Astrocyte of the hippocampus (primary cell): Measurements from ENCODE around the gene TMEM119.
"Not testable (repeated sequence)": the region's sequence is repeated elsewhere in the genome, so short reads cannot be mapped to it uniquely, and the experiment has no call there.

Experiments used
- DNase-seq: peaks from one replicate; pipeline ENCODE4 v3.0.0; 2011; ENCODE audit warnings: low read depth, low spot score

Gene TMEM119

GRCh38 chr12:108585864-108586263 is 12.0 kb downstream of the TMEM119 start:
- no peak for DNase-seq

- no peak for DNase-seq
These were observed 13.3 kb downstream of the TMEM119 start for GRCh38 chr12:108584456-108585065.

GRCh38 chr12:108583991-108584390 is 13.9 kb downstream of the TMEM119 start:
- DNase-seq = no peak

GRCh38 chr12:108582978-108583770 is 14.7 kb downstream of the TMEM119 start:
- DNase-seq = peak; percentile 45

GRCh38 chr12:108582509-108582908 is 15.4 kb downstream of the TMEM119 start:
- no peak for DNase-seq

GRCh38 chr12:108581311-108582227 is 16.3 kb downstream of the TMEM119 start:
- no peak for DNase-seq

GRCh38 chr12:108580531-108580930 is 17.4 kb downstream of the TMEM119 start:
- DNase-seq = no peak

- no peak for DNase-seq
These were observed 19.1 kb downstream of the TMEM119 start for GRCh38 chr12:108578813-108579212.

GRCh38 chr12:108578264-108578663 is 19.6 kb downstream of the TMEM119 start:
- DNase-seq = no peak

- DNase-seq = no peak
These were observed 20.4 kb downstream of the TMEM119 start for GRCh38 chr12:108577458-108577857.

GRCh38 chr12:108576660-108577234 is 21.1 kb downstream of the TMEM119 start:
- DNase-seq = peak; percentile 50

- DNase-seq = no peak
These were observed 22.5 kb downstream of the TMEM119 start for GRCh38 chr12:108575199-108575912.

GRCh38 chr12:108574276-108574675 is 23.6 kb downstream of the TMEM119 start:
- not testable (repeated sequence) for DNase-seq

GRCh38 chr12:108573317-108573716 is 24.6 kb downstream of the TMEM119 start:
- DNase-seq = no peak

- DNase-seq = peak; percentile 44
These were observed 25.6 kb downstream of the TMEM119 start for GRCh38 chr12:108572166-108572790.

GRCh38 chr12:108571609-108572165 is 26.2 kb downstream of the TMEM119 start:
- no peak for DNase-seq

- peak; percentile 66 for DNase-seq
These were observed 26.9 kb downstream of the TMEM119 start for GRCh38 chr12:108570743-108571608.

GRCh38 chr12:108568338-108569154 is 29.3 kb downstream of the TMEM119 start:
- DNase-seq = no peak
